Measurements from ENCODE around the gene SLC24A3.

SLC24A3 gene

DNA sequence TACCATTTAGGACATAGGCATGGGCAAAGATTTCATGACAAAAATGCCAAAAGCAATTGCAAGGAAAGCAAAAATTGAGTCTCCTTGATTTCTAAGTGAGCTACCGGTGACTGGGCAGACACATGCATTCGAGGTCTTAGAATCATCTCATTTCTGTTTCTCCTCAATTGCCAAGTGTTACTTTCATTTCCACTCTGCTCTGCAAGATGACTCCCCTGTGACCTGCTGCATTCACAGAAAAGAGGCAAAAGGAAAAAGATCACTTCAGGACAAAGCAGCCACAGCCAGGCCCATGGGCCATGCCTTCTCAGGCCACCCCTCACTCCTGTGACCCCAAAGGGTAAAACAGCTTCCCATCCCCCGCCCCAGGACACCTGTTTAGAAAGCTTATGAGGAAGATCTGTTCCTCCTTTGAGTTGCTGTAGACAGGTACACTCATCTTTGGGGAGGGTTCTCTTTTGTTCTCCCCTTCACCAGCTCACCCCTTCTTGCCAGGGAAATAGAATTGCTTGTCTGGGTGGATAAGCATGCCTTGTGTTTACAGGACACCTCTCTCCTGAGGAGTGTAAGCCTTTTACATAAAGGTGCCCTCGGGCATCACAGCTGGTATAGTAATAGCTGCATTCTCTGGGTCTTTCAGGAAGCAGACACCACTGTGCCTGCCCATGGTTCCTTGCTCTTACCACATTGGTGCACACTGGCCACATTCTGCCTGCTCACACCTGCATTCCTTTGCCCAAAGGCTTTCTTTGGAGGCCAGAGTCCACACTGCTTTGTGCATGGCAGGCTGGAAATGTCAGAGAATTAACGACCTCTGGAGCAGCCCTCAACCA, 105.0 kb downstream of the SLC24A3 start:
- Histone ChIP-seq H3K79me2 (ENCODE audit: control insufficient read depth, low read length) (no peaks in the 10 kb centered on the region), H3F3A (ENCODE audit: control insufficient read depth, insufficient read depth) (no peaks in the 10 kb centered on the region), H3K27ac (ENCODE audit: low read depth, low read length) (no peak overlapping the region), H3K9me3 (ENCODE audit: control insufficient read depth, insufficient read depth, low read length) (no peaks in the 10 kb centered on the region), H3K9me2 (replicated peaks; ENCODE audit: control insufficient read depth, low read length) (no peaks in the 10 kb centered on the region), H3K27me3 (ENCODE audit: control insufficient read depth, low read length) (no peaks in the 10 kb centered on the region), H3K4me2 (ENCODE audit: low read length) (no peak overlapping the region), H4K20me1 (ENCODE audit: control insufficient read depth, insufficient read depth, low read depth, low read length) (no peaks in the 10 kb centered on the region), H3K4me3 (ENCODE audit: low read length) (no peak overlapping the region), H3K36me3 (ENCODE audit: control insufficient read depth, low read length) (no peaks in the 10 kb centered on the region), H3K4me1 (ENCODE audit: control insufficient read depth, low read length) (no peaks in the 10 kb centered on the region)
- TF ChIP-seq, protein P1, sequence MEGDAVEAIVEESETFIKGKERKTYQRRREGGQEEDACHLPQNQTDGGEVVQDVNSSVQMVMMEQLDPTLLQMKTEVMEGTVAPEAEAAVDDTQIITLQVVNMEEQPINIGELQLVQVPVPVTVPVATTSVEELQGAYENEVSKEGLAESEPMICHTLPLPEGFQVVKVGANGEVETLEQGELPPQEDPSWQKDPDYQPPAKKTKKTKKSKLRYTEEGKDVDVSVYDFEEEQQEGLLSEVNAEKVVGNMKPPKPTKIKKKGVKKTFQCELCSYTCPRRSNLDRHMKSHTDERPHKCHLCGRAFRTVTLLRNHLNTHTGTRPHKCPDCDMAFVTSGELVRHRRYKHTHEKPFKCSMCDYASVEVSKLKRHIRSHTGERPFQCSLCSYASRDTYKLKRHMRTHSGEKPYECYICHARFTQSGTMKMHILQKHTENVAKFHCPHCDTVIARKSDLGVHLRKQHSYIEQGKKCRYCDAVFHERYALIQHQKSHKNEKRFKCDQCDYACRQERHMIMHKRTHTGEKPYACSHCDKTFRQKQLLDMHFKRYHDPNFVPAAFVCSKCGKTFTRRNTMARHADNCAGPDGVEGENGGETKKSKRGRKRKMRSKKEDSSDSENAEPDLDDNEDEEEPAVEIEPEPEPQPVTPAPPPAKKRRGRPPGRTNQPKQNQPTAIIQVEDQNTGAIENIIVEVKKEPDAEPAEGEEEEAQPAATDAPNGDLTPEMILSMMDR (IDR thresholded peaks at IDR 0.05; ENCODE audit: low read depth, low read length, poor library complexity, severe bottlenecking), result no peak
- no peak for TF ChIP-seq EZH2phosphoT487 (IDR thresholded peaks at IDR 0.05; ENCODE audit: borderline replicate concordance, low read length)

DNA sequence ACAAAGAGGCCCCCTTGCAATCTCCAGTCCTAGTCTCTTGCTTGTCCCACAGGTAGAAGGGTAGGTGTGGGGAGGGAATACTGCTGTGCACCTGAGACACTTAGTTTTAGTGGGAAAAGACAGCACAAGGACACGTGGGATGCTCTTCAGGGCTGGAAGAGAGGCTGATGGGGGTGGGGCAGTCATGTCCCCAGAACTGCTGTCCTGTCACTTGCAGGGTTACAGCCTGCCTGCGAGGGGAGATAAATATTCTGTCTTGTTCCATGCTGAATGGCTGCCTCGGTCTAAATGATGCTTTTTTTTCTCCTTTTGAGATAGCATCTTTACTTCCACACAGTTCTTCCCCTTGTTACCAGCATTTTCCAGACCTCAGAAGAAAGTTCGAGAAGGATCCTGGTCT, 106.2 kb downstream of the SLC24A3 start:
- no peak overlapping the region for H3K27ac ChIP-seq (ENCODE audit: low read depth, low read length)
- H3K4me2 ChIP-seq (ENCODE audit: low read length), result no peak overlapping the region
- no peaks in the 10 kb centered on the region for H4K20me1 ChIP-seq (ENCODE audit: control insufficient read depth, insufficient read depth, low read depth, low read length)
- H3K9me2 ChIP-seq (replicated peaks; ENCODE audit: control insufficient read depth, low read length), result no peaks in the 10 kb centered on the region
- H3K9me3 ChIP-seq (ENCODE audit: control insufficient read depth, insufficient read depth, low read length), result no peaks in the 10 kb centered on the region
- H3K79me2 ChIP-seq (ENCODE audit: control insufficient read depth, low read length), result no peaks in the 10 kb centered on the region
- H3F3A ChIP-seq (ENCODE audit: control insufficient read depth, insufficient read depth), result no peaks in the 10 kb centered on the region
- H3K27me3 ChIP-seq (ENCODE audit: control insufficient read depth, low read length), result no peaks in the 10 kb centered on the region
- no peaks in the 10 kb centered on the region for H3K36me3 ChIP-seq (ENCODE audit: control insufficient read depth, low read length)
- TF ChIP-seq EZH2phosphoT487 (IDR thresholded peaks at IDR 0.05; ENCODE audit: borderline replicate concordance, low read length), result no peak
- TF ChIP-seq, protein P1 (IDR thresholded peaks at IDR 0.05; ENCODE audit: low read depth, low read length, poor library complexity, severe bottlenecking), result no peak
- no peaks in the 10 kb centered on the region for H3K4me1 ChIP-seq (ENCODE audit: control insufficient read depth, low read length)
- no peak overlapping the region for H3K4me3 ChIP-seq (ENCODE audit: low read length)

GRCh38 chr20:19320005-19320404, 107.6 kb downstream of the SLC24A3 start:
- no peak overlapping the region for H3K27ac ChIP-seq (ENCODE audit: low read depth, low read length)
- H3K79me2 ChIP-seq (ENCODE audit: control insufficient read depth, low read length), result no peaks in the 10 kb centered on the region
- H3F3A ChIP-seq (ENCODE audit: control insufficient read depth, insufficient read depth), result no peaks in the 10 kb centered on the region
- TF ChIP-seq EZH2phosphoT487 (IDR thresholded peaks at IDR 0.05; ENCODE audit: borderline replicate concordance, low read length), result no peak
- TF ChIP-seq, protein P1 (IDR thresholded peaks at IDR 0.05; ENCODE audit: low read depth, low read length, poor library complexity, severe bottlenecking), result no peak
- H3K36me3 ChIP-seq (ENCODE audit: control insufficient read depth, low read length), result no peaks in the 10 kb centered on the region
- H3K4me2 ChIP-seq (ENCODE audit: low read length), result no peak overlapping the region
- no peak overlapping the region for H3K4me3 ChIP-seq (ENCODE audit: low read length)
- H3K27me3 ChIP-seq (ENCODE audit: control insufficient read depth, low read length), result no peaks in the 10 kb centered on the region
- H3K4me1 ChIP-seq (ENCODE audit: control insufficient read depth, low read length), result no peaks in the 10 kb centered on the region
- no peaks in the 10 kb centered on the region for H4K20me1 ChIP-seq (ENCODE audit: control insufficient read depth, insufficient read depth, low read depth, low read length)
- no peaks in the 10 kb centered on the region for H3K9me3 ChIP-seq (ENCODE audit: control insufficient read depth, insufficient read depth, low read length)
- no peaks in the 10 kb centered on the region for H3K9me2 ChIP-seq (replicated peaks; ENCODE audit: control insufficient read depth, low read length)

Data from DOHH2 (cell line).